IPS-15b (cell line): ENCODE data around the gene NXN.
"Not testable (repeated sequence)": the region's sequence is repeated elsewhere in the genome, so short reads cannot be mapped to it uniquely, and the experiment has no call there.

Source experiments
- H3K27me3 ChIP-seq: one replicate; pipeline ENCODE4 v1.6.1; 2013; ENCODE audit warnings: low read length; ENCODE audit not compliant: control insufficient read depth, insufficient read depth
- H3K36me3 ChIP-seq: one replicate; pipeline ENCODE4 v1.6.1; 2013; ENCODE audit warnings: low read length; ENCODE audit not compliant: control insufficient read depth, insufficient read depth
- H3K4me1 ChIP-seq: one replicate; pipeline ENCODE4 v1.6.1; 2013; ENCODE audit warnings: mild to moderate bottlenecking, low read length; ENCODE audit not compliant: control insufficient read depth, insufficient read depth
- H3K4me3 ChIP-seq: one replicate; pipeline ENCODE4 v1.5.1; 2013; ENCODE audit warnings: low read depth, low read length
- H3K9ac ChIP-seq: one replicate; pipeline ENCODE4 v1.6.1; 2013; ENCODE audit warnings: low read depth, mild to moderate bottlenecking, low read length
- H3K9me3 ChIP-seq: one replicate; pipeline ENCODE4 v1.6.1; 2013; ENCODE audit warnings: mild to moderate bottlenecking, low read length; ENCODE audit not compliant: control insufficient read depth, insufficient read depth

The NXN gene

DNA sequence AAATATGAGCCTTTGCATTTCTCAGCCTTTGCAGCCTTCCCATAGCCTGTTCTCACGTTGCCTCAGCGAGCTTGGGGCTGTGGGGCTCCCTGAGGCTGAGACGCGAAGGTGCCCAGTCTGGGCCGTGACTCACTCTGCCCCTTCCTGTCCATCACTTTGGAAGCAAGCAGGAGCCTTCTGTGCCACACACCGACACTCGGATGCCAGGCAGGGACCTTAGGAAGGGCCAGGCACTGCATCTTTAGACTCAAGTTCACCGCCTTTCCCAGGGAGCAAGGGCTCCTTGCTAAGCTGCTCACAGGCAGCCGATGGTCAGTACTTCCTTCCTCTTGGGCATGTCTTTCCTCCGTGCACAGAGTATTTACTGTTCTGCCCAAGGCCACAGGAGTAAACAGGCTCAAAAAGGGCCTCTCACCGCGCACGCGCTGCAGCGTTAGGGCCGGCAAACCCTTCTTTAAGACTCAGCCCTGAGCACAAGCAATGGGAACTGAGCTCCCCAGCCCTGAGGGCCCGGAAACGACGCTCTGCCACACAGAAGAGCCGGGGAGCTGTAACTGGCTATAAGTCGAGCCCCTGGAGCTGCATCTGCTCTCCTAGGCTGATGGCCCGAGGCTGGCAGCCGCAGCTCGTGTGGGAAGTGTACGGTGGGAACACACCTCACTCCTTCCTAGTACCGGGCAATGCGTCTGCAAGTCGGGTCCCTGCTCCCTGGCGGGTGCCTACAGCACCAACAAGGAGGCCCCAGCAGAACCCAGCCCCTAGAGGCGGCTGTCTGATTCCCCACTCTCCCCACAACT lies 24.6 kb upstream of the NXN start:
- H3K4me3 ChIP-seq: no peak overlapping the region
- no peak overlapping the region for H3K9ac ChIP-seq
- no peaks in the 10 kb centered on the region for H3K9me3 ChIP-seq
- H3K4me1 ChIP-seq: no peaks in the 10 kb centered on the region
- peaks cover 24% of the 10 kb centered on the region for H3K36me3 ChIP-seq
- H3K27me3 ChIP-seq: no peaks in the 10 kb centered on the region

DNA sequence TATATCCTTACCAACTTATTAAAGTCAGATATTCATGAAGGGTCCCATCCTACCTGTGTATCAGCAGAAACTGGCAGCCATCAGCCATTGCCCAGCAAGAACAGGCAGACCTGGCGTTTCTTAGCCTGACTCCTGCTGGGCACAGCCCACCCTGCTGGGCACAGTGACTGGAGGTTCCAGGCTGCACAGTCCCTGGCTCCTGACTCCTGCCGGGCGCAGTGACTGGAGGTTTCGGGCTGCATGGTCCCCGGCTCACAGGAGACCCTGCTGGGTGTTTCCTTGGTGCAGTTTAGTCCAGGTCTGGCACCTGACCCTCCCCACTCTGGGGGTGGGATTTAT lies 24.0 kb upstream of the NXN start:
- Histone ChIP-seq H3K4me1 (no peaks in the 10 kb centered on the region), H3K9ac (no peak overlapping the region), H3K36me3 (peaks cover 24% of the 10 kb centered on the region), H3K9me3 (no peaks in the 10 kb centered on the region), H3K4me3 (no peak overlapping the region), H3K27me3 (no peaks in the 10 kb centered on the region)

DNA sequence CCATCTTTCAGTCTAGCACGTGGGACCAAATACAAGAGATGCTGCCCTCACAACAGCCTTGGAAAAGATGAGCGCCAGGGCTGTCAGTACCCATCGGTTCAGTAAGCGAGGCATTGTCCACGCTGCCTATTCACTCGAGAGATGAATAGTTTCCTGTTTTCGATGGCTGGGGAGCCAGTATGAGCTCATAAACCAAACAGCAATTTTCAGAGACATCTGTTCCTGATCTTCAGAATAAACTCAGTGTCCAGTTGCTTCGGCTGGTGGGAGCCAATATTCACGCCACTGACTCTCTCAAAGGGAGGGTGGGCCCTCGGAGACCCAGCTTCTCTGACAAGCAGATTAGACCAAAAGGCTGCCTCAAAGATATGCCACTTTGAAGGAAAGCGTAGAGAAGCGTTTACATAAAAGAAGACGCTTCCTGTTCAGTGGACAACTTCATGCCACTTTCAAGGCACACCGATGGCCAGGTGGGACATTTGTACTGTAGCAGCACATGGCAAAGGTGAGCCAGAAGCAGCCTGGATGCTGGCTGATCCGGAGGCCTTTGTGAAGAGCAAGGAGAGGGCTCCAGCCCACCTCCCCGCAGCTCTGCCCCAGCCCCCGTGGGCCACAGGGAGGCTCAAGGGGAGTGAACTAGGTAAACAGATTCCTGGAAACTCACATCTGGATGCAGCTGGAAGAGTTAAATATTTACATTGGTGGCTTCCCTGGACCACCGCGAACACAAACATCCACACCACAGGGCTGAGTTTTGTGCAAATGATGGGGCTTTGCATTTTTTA lies 23.4 kb upstream of the NXN start:
- Histone ChIP-seq H3K4me1 (peaks cover 2% of the 10 kb centered on the region), H3K36me3 (peaks cover 24% of the 10 kb centered on the region), H3K27me3 (no peaks in the 10 kb centered on the region), H3K9me3 (no peaks in the 10 kb centered on the region), H3K4me3 (no peak overlapping the region), H3K9ac (no peak overlapping the region)

DNA sequence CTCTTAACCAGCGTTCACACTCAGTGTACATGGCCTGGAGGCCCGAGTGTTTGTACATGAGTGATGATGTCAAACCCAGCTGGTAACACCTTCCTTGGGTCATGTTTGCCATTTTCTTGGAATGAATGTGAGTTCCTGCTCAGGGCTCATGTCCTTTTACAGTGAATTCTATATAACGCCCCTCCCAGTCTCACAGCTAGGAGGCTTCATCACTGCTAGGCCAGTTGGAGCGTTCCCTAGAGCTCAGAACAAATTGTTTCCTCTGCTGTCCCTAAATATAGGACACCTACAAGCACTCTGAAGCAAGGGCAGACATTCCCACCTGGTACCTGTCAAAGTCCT lies 22.8 kb upstream of the NXN start:
- H3K36me3 ChIP-seq: peaks cover 22% of the 10 kb centered on the region
- H3K27me3 ChIP-seq: no peaks in the 10 kb centered on the region
- no peak overlapping the region for H3K4me3 ChIP-seq
- peaks cover 2% of the 10 kb centered on the region for H3K4me1 ChIP-seq
- H3K9me3 ChIP-seq: no peaks in the 10 kb centered on the region
- no peak overlapping the region for H3K9ac ChIP-seq

DNA sequence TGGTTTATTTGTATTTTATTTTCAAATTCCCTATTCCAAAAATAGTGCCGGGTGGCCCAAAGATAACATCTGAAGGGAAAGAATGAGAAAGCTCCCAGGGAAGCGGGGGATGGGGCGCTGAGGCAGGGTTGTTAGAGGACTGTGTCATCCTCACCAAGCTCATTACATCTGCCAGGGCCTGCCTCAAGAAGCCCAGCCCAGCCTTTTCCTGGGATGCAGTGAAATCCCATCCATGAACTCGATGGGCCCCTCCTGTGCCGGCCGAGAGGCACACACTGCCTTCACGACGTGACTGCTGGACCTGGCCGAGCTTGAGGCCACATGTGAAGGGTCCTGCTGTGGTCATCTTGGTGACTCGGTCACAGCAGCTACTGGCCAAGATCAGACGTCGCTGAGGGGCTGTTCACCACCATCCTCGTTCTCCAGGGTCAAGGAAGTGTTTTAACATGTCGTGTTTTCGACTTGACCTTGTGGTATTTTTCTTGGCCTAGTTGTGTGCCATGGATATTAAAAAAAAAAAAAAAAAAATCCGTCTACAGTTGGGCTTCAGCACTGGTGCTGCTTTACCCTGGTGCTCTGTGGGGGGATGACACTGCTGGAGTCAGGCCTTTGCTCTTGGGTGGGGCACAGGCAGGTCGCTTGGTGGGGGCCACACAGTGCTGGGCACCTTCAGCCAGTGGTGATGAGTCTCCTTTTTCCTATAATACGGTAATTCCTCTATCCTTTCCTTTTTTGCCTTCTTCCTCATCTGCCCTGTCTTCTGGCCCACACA lies 22.2 kb upstream of the NXN start:
- no peaks in the 10 kb centered on the region for H3K27me3 ChIP-seq
- H3K36me3 ChIP-seq: peaks cover 25% of the 10 kb centered on the region
- H3K9ac ChIP-seq: no peak overlapping the region
- peaks cover 2% of the 10 kb centered on the region for H3K4me1 ChIP-seq
- no peak overlapping the region for H3K4me3 ChIP-seq
- no peaks in the 10 kb centered on the region for H3K9me3 ChIP-seq

DNA sequence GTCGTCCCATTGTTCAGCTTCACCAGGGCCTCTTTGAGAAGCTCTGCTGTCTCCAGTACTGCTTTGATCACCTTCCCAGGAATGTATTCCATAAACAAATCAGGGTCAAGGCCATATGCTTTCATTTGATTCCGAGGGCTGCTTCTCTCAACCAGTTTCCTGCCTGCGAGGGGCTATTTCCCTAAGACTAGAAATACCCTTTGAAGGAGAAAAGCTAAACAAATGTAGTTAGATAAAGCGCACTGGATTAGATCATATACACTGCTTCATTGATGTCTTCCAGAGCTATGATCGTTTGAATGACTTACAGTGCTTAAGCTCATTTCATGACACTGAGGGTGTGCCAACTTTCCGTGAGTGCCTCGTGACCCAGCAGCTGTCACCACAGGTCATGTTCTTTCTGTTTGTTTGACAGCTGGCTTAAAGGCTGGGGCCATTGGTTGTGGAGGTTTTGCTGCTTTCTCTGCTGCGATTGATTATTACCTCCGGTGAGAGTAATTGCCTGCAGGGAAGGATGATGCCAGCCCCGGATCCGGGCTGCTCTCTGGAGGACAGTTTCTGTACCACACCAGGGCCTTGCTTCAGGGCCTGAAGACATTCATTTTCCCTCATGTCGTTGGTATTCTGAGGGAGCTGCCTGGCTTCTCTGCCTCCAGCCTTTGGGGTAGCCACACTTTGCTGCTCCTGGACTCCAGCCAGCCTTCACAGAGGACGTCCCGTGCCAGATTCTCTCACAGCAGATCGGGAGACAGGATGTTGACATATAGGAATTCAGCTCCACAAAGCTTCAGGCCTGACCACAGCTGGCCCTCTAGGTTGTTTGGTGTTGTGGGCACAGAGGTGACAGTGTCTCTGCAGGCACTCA lies 21.3 kb upstream of the NXN start:
- Histone ChIP-seq H3K9ac (no peak overlapping the region), H3K9me3 (no peaks in the 10 kb centered on the region), H3K4me3 (no peak overlapping the region), H3K27me3 (no peaks in the 10 kb centered on the region), H3K36me3 (peaks cover 25% of the 10 kb centered on the region), H3K4me1 (peaks cover 2% of the 10 kb centered on the region)

DNA sequence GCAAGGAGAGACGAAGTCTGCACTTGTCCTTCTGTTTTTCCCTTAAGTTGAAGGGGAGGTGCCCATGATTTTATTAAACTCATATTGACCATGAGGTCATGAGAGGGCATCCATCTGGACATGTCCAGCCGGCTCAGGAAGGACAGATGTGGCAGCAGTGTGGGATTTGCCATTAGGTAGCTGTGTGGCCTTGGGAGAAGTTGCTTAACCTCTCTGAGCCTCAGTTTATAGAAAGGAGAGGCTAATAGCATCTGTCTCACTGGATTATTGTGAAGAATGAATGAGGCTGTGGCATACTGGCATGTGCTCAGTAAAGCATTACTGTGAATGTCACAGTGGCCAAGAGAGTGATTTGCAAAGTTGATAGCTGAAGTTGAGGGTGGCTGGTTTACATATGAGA lies 18.5 kb upstream of the NXN start:
- no peaks in the 10 kb centered on the region for H3K27me3 ChIP-seq
- H3K9me3 ChIP-seq: no peaks in the 10 kb centered on the region
- no peak overlapping the region for H3K9ac ChIP-seq
- peaks cover 19% of the 10 kb centered on the region for H3K36me3 ChIP-seq
- H3K4me3 ChIP-seq: peak overlapping the region; percentile 100
- H3K4me1 ChIP-seq: peaks cover 2% of the 10 kb centered on the region

DNA sequence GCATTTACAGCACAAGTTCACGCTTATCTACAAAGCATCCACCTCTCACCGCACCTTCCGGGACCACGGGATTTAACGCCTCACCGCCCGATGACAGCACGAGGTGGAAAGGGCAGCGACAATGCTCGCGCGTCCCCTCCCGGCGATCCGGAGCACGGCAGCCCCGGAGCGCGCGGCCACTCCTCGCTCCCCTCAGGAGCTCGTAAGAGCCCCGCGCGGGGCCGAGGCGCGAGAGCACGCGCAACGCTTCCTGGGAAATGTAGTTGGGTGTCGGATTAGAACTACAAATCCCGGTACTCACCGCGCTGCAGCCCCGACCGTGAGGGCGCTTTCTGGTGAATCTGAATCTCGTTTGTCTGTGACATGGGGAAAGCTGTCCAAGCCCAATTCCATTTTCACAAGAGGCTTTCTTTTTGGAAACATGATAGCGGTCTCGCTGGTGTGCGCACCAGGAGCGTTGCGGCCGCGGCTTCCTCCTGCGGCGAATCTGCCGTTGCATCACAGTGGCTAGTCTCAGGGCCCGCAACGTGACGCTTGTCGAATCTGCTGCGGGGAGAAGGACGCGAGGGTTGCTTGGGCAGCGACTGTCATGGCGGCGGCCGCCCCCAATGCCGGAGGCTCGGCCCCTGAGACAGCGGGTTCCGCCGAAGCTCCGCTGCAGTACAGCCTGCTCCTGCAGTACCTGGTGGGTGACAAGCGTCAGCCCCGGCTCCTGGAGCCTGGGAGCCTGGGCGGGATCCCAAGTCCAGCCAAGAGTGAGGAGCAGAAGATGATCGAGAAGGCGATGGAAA lies 17.2 kb upstream of the NXN start, which contains the start of gene TIMM22:
TSS of gene TIMM22 (plus strand) at position 576 of the 791 bp plus-strand sequence. CDS start at position 590, 14 bp downstream.
- Histone ChIP-seq H3K9ac (peak within 1 kb of the TSS; percentile 99), H3K4me3 (peak within 1 kb of the TSS; percentile 100), H3K27me3 (no peaks in the 10 kb centered on the region), H3K4me1 (peaks cover 2% of the 10 kb centered on the region), H3K36me3 (peaks cover 13% of the 10 kb centered on the region), H3K9me3 (no peaks in the 10 kb centered on the region)

DNA sequence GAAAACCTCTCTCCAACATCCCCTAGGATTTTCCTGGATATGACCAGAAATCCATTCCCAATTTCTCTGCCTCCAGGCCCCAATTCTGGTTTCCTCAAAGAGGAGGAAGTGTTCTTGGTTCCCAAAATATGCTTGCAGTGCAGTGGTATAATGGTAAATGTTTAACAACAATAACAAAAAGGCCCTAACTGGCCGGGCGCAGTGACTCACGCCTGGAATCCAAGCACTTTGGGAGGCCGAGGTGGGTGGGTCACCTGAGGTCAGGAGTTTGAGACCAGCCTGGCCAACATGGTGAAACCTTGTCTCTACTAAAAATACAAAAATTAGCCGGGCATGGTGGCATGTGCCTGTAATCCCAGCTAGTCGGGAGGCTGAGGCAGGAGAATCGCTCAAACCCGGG lies 15.7 kb upstream of the NXN start:
- not testable (repeated sequence) for H3K4me3 ChIP-seq, H3K36me3 ChIP-seq, H3K4me1 ChIP-seq, H3K27me3 ChIP-seq, H3K9me3 ChIP-seq, H3K9ac ChIP-seq

DNA sequence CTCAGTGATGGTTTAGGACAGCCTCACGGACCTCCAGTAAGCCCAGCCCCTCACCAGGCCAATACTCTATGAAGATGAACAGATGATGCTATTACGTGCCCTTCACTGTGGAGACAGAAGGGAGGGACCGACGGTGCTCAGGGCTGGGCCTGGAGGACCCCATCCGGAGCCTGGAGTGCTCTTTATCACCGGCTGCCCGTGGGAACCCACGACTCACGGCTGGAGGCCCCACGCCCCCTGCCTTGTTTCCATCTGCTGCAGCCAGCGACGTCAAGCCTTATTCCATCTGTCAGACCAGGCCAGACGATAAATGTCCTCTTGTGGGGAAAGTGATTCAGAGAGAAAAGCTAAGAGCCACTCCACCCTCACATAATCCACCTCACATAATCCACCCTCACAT lies 13.4 kb upstream of the NXN start:
- H3K36me3 ChIP-seq: peaks cover 3% of the 10 kb centered on the region
- no peak overlapping the region for H3K9ac ChIP-seq
- no peaks in the 10 kb centered on the region for H3K4me1 ChIP-seq
- H3K4me3 ChIP-seq: no peak overlapping the region
- H3K9me3 ChIP-seq: no peaks in the 10 kb centered on the region
- H3K27me3 ChIP-seq: no peaks in the 10 kb centered on the region
